K562 (cell line): ENCODE data around the gene DAD1. TPM values are rescaled to one million over a fixed set of nuclear protein-coding genes. Genes with fewer than 3 reads are reported as not detected.

Experiments
- DNMT1 ChIP-seq: fragments of 450-650 bp; IDR thresholded peaks from 2 replicates; pipeline ENCODE4 v1.6.1; 2016; ENCODE audit warnings: antibody characterized with exemption, mild to moderate bottlenecking
- FOXJ2 ChIP-seq: fragments of 200-800 bp; sonication (Bioruptor generic); IDR thresholded peaks from 2 replicates; pipeline ENCODE4 v1.6.1; 2016; ENCODE audit warnings: missing genetic modification characterization, missing compliant biosample characterization
- FOXP4 ChIP-seq: sonication (generic); formaldehyde crosslinking; IDR thresholded peaks from 2 replicates; pipeline ENCODE4 v1.8.0; 2022; ENCODE audit warnings: mild to moderate bottlenecking, missing genetic modification reagents, borderline replicate concordance
- HNRNPH1 ChIP-seq: fragments of 200-400 bp; formaldehyde crosslinking; optimal IDR thresholded peaks from 2 replicates; pipeline ENCODE3; 2017; ENCODE audit warnings: low read depth, mild to moderate bottlenecking, low read length, moderate library complexity
- KLF10 ChIP-seq: fragments of 250-450 bp; sonication (Bioruptor Pico); IDR thresholded peaks from 2 replicates; pipeline ENCODE4 v1.6.1; 2021; ENCODE audit warnings: matching md5 sums
- LCOR ChIP-seq: sonication (generic); formaldehyde crosslinking; IDR thresholded peaks from 2 replicates; pipeline ENCODE4 v1.8.0; 2022; ENCODE audit warnings: mild to moderate bottlenecking, missing genetic modification reagents
- NFXL1 ChIP-seq: fragments of 450-650 bp; formaldehyde crosslinking; IDR thresholded peaks from 2 replicates; pipeline ENCODE4 v1.4.0; 2021; ENCODE audit warnings: mild to moderate bottlenecking
- RAD21 ChIP-seq, 2 experiments: fragments of 250-450 bp in 1 of 2; fragments of 450-650 bp in 1 of 2; sonication (Bioruptor Pico) in 1 of 2; formaldehyde crosslinking in 1 of 2; IDR thresholded peaks in 1 of 2; conservative IDR thresholded peaks in 1 of 2; 2 replicates each; pipeline versions ENCODE4 v1.4.0 to v1.8.0; 2020 to 2022; ENCODE audit warnings: mild to moderate bottlenecking in 2 of 2, moderate library complexity in 1 of 2
- RBFOX2 ChIP-seq: fragments of 200-400 bp; formaldehyde crosslinking; IDR thresholded peaks from 2 replicates; pipeline ENCODE4 v1.6.1; 2017; ENCODE audit warnings: low read depth, mild to moderate bottlenecking, low read length, moderate library complexity
- SREBF1 ChIP-seq: fragments of 150-350 bp; IDR thresholded peaks from 2 replicates; pipeline ENCODE4 v1.6.1; 2014; ENCODE audit warnings: antibody characterized with exemption, low read depth, low read length, borderline replicate concordance
- USF1 ChIP-seq: sonication (generic); formaldehyde crosslinking; IDR thresholded peaks from 2 replicates; pipeline ENCODE4 v1.9.0; 2022; ENCODE audit warnings: mild to moderate bottlenecking, missing genetic modification reagents
- ZC3H11A ChIP-seq: IDR thresholded peaks from 2 replicates; pipeline ENCODE4 v1.6.1; 2012; ENCODE audit warnings: low read depth, low read length, improper control_type of control experiment
- ZNF280A ChIP-seq: fragments of 450-650 bp; IDR thresholded peaks from 2 replicates; pipeline ENCODE4 v1.6.1; 2018; ENCODE audit warnings: mild to moderate bottlenecking, low read depth; ENCODE audit not compliant: partially characterized antibody
- ZNF511 ChIP-seq: sonication (generic); formaldehyde crosslinking; IDR thresholded peaks from 2 replicates; pipeline ENCODE4 v1.8.0; 2022; ENCODE audit warnings: mild to moderate bottlenecking, missing genetic modification reagents
- ZNF57 ChIP-seq: fragments of 450-650 bp; formaldehyde crosslinking; IDR thresholded peaks from 2 replicates; pipeline ENCODE4 v1.4.0; 2020; ENCODE audit warnings: mild to moderate bottlenecking, moderate library complexity
- polyA plus RNA-seq, 8 experiments: library from polyadenylated mRNA; depleted of rRNA in 4 of 8; stranded (reverse) in 5 of 8; unstranded in 3 of 8; fragments of >200 nt; fragmentation: Nextera tagmentation in 2 of 8; fragmentation: Illumina TruSeq in 1 of 8; extraction: Ambion mirVana in 2 of 8; extraction: Trizol in 1 of 8; gene quantifications; 2 replicates each; pipeline versions ENCODE4 v1.2.1 to v1.2.3, GENCODE V29; 2011 to 2014; ENCODE audit warnings: inconsistent platforms in 1 of 8, missing spikeins in 1 of 8
- total RNA-seq, 7 experiments: library from RNA; depleted of rRNA in 6 of 7; stranded (reverse); fragments of >200 nt in 6 of 7; fragmentation: Illumina TruSeq in 2 of 7; extraction: Trizol in 2 of 7; gene quantifications; 2 replicates each; pipeline versions ENCODE4 v1.2.1 to v1.2.3, GENCODE V29; 2011 to 2021; ENCODE audit warnings: low replicate concordance in 1 of 7
- TF ChIP-seq, protein P1 (sequence below): fragments of 450-650 bp; conservative IDR thresholded peaks from 2 replicates; pipeline ENCODE4 v1.6.1; 2016; ENCODE audit warnings: missing genetic modification characterization, low read depth, mild to moderate bottlenecking, control low read depth, missing compliant biosample characterization
- TF ChIP-seq, protein P2 (sequence below): sonication (generic); formaldehyde crosslinking; IDR thresholded peaks from 2 replicates; pipeline ENCODE4 v1.8.1; 2023; ENCODE audit warnings: mild to moderate bottlenecking, missing genetic modification reagents

Gene DAD1
- total and polyA plus RNA-seq, 9 of the 15 experiments (the other 6 are each of a cell fraction or from before 2014, with no cell fraction given) = 104 to 617 (median 222) TPM

DNA sequence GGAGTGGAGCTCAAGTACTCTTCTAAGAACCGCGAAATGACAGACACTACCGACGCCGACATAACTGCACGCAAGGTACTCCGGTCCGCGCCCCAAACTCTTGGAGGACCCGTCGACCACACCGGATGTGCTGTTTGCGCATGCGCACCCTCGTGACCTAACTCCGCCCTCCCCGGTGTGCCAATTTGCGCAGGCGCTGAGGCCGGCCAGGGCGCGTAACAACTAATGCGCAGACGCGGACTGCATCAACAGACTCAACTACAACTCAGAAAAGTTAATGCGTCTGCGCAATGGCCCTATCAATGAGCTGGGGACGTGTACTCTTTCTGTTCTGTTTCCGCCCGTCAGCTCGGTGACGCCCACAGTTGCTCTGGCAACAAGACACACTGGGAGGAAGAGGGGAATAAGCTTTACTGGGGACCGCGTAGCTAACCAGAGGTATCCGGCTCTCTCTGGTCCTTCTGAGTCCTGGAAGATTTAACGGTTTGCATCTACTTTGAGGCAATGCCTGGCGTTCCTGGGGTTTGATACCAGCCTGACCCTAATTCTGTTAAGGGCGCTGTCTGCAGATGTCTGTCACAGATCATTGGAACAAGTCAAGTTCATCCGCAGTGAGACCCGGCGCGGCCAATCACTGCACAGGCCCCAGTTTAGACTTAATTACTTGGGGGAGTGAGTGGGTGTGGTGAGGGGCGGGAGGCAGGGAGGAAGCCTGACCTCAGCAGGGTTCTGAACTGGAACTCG is at the start of gene DAD1 (continued):
- TF ChIP-seq FOXP4 (CRISPR knock-in tag) = no peak
- TF ChIP-seq SREBF1 = no peak
- TF ChIP-seq, protein P1, sequence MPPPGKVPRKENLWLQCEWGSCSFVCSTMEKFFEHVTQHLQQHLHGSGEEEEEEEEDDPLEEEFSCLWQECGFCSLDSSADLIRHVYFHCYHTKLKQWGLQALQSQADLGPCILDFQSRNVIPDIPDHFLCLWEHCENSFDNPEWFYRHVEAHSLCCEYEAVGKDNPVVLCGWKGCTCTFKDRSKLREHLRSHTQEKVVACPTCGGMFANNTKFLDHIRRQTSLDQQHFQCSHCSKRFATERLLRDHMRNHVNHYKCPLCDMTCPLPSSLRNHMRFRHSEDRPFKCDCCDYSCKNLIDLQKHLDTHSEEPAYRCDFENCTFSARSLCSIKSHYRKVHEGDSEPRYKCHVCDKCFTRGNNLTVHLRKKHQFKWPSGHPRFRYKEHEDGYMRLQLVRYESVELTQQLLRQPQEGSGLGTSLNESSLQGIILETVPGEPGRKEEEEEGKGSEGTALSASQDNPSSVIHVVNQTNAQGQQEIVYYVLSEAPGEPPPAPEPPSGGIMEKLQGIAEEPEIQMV (tag) = no peak
- peak; percentile 79; the same call in 1 of the 2 replicates for TF ChIP-seq FOXJ2 (tag)
- peak; percentile 71 for TF ChIP-seq USF1
- no peak for TF ChIP-seq HNRNPH1
- 0 out of 4 replicates have a peak, but pooled peaks of 1 of the 2 experiments have one; percentile 6 for TF ChIP-seq RAD21 (CRISPR knock-in tag; conservative IDR thresholded peaks at IDR 0.05 in 1 of 2, IDR thresholded peaks at IDR 0.05 in 1 of 2)
- TF ChIP-seq KLF10 (CRISPR knock-in tag) = no peak
- TF ChIP-seq ZNF57 = no peak
- no peak for TF ChIP-seq ZNF280A
- TF ChIP-seq, protein P2, sequence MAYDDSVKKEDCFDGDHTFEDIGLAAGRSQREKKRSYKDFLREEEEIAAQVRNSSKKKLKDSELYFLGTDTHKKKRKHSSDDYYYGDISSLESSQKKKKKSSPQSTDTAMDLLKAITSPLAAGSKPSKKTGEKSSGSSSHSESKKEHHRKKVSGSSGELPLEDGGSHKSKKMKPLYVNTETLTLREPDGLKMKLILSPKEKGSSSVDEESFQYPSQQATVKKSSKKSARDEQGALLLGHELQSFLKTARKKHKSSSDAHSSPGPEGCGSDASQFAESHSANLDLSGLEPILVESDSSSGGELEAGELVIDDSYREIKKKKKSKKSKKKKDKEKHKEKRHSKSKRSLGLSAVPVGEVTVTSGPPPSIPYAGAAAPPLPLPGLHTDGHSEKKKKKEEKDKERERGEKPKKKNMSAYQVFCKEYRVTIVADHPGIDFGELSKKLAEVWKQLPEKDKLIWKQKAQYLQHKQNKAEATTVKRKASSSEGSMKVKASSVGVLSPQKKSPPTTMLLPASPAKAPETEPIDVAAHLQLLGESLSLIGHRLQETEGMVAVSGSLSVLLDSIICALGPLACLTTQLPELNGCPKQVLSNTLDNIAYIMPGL (CRISPR knock-in tag) = no peak
- no peak for TF ChIP-seq DNMT1
- peak; percentile 88 for TF ChIP-seq RBFOX2
- TF ChIP-seq ZC3H11A = no peak
- no peak for TF ChIP-seq LCOR (CRISPR knock-in tag)
- no peak for TF ChIP-seq ZNF511 (CRISPR knock-in tag)
- TF ChIP-seq NFXL1 (CRISPR knock-in tag) = no peak
